CD4-positive, CD25-positive, alpha-beta regulatory T cell (primary cell): ENCODE measurements around the gene HS1BP3. TPM values are rescaled to one million over a fixed set of nuclear protein-coding genes. Genes with fewer than 3 reads are reported as not detected.
A peak's percentile ranks its signal among the peaks of the same experiment; 100 is the strongest.

Source experiments
- ATAC-seq, 2 donors: fragments of 150-1000 bp; cut with Tn5 transposase; one replicate each; pipeline ENCODE4 v1.10.0; 2021; ENCODE audit warnings: low read depth in 2 of 2, moderate number of reproducible peaks in 2 of 2, moderate library complexity in 1 of 2
- DNase-seq, 3 donors: peaks; one replicate each; pipeline versions ENCODE4 v3.0.0 to v3.0.0-alpha.2; 2012 to 2022; ENCODE audit warnings: mixed read lengths in 1 of 3
- H3K27ac ChIP-seq: one replicate; pipeline ENCODE4 v1.7.0; 2013; ENCODE audit warnings: mild to moderate bottlenecking, low read length; ENCODE audit not compliant: insufficient read depth, poor library complexity, severe bottlenecking
- H3K27me3 ChIP-seq: one replicate; pipeline ENCODE4 v1.7.0; 2013; ENCODE audit warnings: low read length; ENCODE audit not compliant: control insufficient read depth, insufficient read depth
- H3K36me3 ChIP-seq: one replicate; pipeline ENCODE4 v1.7.0; 2013; ENCODE audit warnings: mild to moderate bottlenecking, low read length, moderate library complexity; ENCODE audit not compliant: control insufficient read depth, insufficient read depth
- H3K4me1 ChIP-seq: 2 replicates; pipeline ENCODE4 v1.7.0; 2013; ENCODE audit warnings: mild to moderate bottlenecking, low read length; ENCODE audit not compliant: insufficient read depth, control insufficient read depth, poor library complexity, severe bottlenecking
- H3K4me3 ChIP-seq: one replicate; pipeline ENCODE4 v1.7.0; 2013; ENCODE audit warnings: low read depth, mild to moderate bottlenecking, low read length, moderate library complexity
- H3K9me3 ChIP-seq, 2 experiments: 1 replicate in 1 of 2; 2 replicates in 1 of 2; pipeline ENCODE4 v1.7.0; 2013; ENCODE audit warnings: low read length in 2 of 2, mild to moderate bottlenecking in 1 of 2, moderate library complexity in 1 of 2; ENCODE audit not compliant: control insufficient read depth in 2 of 2
- H3K27ac Mint-ChIP-seq, 3 donors: one replicate each; pipeline ENCODE4 v1.8.0; 2020 to 2022; ENCODE audit warnings: mild to moderate bottlenecking in 3 of 3, mixed read lengths in 3 of 3, moderate library complexity in 2 of 3
- H3K27me3 Mint-ChIP-seq: one replicate; pipeline ENCODE4 v1.8.0; 2022; ENCODE audit warnings: mild to moderate bottlenecking, mixed read lengths
- H3K36me3 Mint-ChIP-seq: one replicate; pipeline ENCODE4 v1.8.0; 2020; ENCODE audit warnings: mixed read lengths
- H3K4me1 Mint-ChIP-seq, 4 donors: one replicate each; pipeline ENCODE4 v1.8.0; 2020 to 2022; ENCODE audit warnings: mixed read lengths in 4 of 4, mild to moderate bottlenecking in 1 of 4
- H3K4me3 Mint-ChIP-seq, 4 donors: one replicate each; pipeline ENCODE4 v1.8.0; 2020 to 2022; ENCODE audit warnings: mild to moderate bottlenecking in 4 of 4, mixed read lengths in 4 of 4, moderate library complexity in 3 of 4
- H3K9me3 Mint-ChIP-seq, 7 donors: one replicate each; pipeline ENCODE4 v1.8.0; 2020 to 2022; ENCODE audit warnings: mixed read lengths in 7 of 7, mild to moderate bottlenecking in 3 of 7, moderate library complexity in 2 of 7
- polyA plus RNA-seq, 4 donors: library from polyadenylated mRNA; unstranded; fragments of 300-500 nt; fragmentation: Illumina TruSeq; gene quantifications; one replicate each; pipeline ENCODE4 v1.2.3, GENCODE V29; 2021
- total RNA-seq: library from RNA; stranded (reverse); gene quantifications from one replicate; pipeline ENCODE4 v1.2.3, GENCODE V29; 2022

Gene HS1BP3
- total and polyA plus RNA-seq, 5 donors from 2014 or later, result 13.6 to 22.5 (median 20.5) TPM

DNA sequence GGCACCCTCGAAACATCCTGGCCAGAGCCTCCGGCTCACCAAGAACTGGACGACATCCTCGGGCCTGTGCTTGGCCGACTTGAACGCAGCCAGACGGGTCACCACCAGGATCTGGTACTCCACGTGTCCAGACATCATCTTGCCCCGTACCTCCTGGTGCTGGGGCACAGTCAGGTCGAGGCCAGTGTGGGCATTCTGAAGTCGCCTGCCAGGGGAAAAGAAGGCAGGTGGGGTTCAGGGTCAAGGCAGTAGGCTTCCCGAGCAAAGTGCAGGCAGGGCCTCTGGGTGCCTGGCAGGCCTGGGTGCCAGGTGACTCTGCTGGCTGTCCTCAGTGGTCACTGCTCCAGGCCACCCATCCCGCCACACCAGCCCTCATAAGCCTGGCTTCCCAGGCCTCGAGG is 5.6 kb downstream of the HS1BP3 start:
- Mint-ChIP-seq H3K27me3 (no peaks in the 10 kb centered on the region), H3K9me3 (no peaks in the 10 kb centered on the region), H3K4me3 (no peak overlapping the region), H3K27ac (no peak overlapping the region), H3K36me3 (peaks cover 29% of the 10 kb centered on the region), H3K4me1 (peaks cover 15 to 46% (median 25%) of the 10 kb centered on the region in 4 donors)
- no peak for ATAC-seq
- no peak for DNase-seq
- Histone ChIP-seq H3K27ac (no peak overlapping the region), H3K4me3 (no peak overlapping the region), H3K9me3 (no peaks in the 10 kb centered on the region), H3K36me3 (peaks cover 27% of the 10 kb centered on the region), H3K27me3 (no peaks in the 10 kb centered on the region), H3K4me1 (peaks cover 13% of the 10 kb centered on the region)

DNA sequence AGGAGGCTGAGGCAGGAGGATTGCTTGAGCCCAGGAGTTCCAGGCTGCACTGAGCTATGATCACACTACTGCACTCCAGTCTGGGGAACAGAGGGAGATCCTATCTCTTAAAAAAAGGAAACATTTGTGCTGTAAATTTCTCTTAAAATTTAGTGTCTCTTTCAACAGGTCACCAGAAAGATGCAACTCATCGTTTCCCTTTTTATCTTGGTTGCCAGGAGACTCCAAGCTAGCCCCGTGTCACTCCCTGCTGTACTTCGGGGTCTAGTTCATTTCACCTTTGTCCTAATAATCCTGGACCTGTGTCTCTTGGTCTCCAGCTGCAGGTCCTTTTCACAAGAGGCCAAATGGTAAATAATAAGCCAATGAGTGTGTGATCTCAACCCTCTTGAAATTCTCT is 7.1 kb downstream of the HS1BP3 start:
- Histone ChIP-seq H3K9me3 (no peaks in the 10 kb centered on the region), H3K4me1 (peaks cover 6% of the 10 kb centered on the region), H3K27ac (no peak overlapping the region), H3K4me3 (no peak overlapping the region), H3K36me3 (peaks cover 32% of the 10 kb centered on the region), H3K27me3 (no peaks in the 10 kb centered on the region)
- DNase-seq, result no peak
- Mint-ChIP-seq H3K4me1 (peaks cover 3 to 31% (median 18%) of the 10 kb centered on the region in 4 donors), H3K27me3 (no peaks in the 10 kb centered on the region), H3K36me3 (peaks cover 37% of the 10 kb centered on the region), H3K27ac (peak overlapping the region in 2 of 3 donors; percentile 21 to 85), H3K4me3 (no peak overlapping the region), H3K9me3 (no peaks in the 10 kb centered on the region)
- no peak for ATAC-seq

DNA sequence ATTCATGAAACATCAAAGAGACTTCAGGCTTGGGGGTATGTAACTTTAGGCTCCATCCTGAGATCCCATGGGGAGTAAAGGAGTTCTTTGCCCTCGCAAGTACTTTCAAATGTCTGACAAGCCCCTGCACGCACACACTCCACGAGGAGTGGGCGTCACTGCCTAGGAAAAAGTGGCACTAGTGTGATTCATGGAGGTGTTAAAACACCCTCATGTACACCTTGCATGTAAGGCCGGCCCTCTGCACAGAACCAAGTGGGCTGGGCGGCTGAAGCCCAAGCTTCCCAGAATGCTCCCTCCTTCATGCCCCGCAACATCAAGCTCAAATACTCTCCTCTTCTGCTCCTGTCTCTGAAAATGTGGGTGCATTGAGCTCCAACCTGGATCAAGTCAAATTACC is 7.8 kb downstream of the HS1BP3 start:
- H3K9me3 ChIP-seq, result no peaks in the 10 kb centered on the region
- peaks cover 6% of the 10 kb centered on the region for H3K4me1 ChIP-seq
- DNase-seq (no peak), ATAC-seq (no peak)
- H3K9me3 Mint-ChIP-seq, result no peaks in the 10 kb centered on the region
- H3K4me3 ChIP-seq, result no peak overlapping the region
- peak overlapping the region in 1 of 3 donors; percentile 31 for H3K27ac Mint-ChIP-seq
- H3K27me3 Mint-ChIP-seq, result no peaks in the 10 kb centered on the region
- peak overlapping the region in 1 of 4 donors; percentile 89 for H3K4me3 Mint-ChIP-seq
- no peaks in the 10 kb centered on the region for H3K27me3 ChIP-seq
- H3K4me1 Mint-ChIP-seq, result peaks cover 0 to 23% (median 12%) of the 10 kb centered on the region in 4 donors
- peaks cover 38% of the 10 kb centered on the region for H3K36me3 ChIP-seq
- H3K27ac ChIP-seq, result no peak overlapping the region
- H3K36me3 Mint-ChIP-seq, result peaks cover 37% of the 10 kb centered on the region

DNA sequence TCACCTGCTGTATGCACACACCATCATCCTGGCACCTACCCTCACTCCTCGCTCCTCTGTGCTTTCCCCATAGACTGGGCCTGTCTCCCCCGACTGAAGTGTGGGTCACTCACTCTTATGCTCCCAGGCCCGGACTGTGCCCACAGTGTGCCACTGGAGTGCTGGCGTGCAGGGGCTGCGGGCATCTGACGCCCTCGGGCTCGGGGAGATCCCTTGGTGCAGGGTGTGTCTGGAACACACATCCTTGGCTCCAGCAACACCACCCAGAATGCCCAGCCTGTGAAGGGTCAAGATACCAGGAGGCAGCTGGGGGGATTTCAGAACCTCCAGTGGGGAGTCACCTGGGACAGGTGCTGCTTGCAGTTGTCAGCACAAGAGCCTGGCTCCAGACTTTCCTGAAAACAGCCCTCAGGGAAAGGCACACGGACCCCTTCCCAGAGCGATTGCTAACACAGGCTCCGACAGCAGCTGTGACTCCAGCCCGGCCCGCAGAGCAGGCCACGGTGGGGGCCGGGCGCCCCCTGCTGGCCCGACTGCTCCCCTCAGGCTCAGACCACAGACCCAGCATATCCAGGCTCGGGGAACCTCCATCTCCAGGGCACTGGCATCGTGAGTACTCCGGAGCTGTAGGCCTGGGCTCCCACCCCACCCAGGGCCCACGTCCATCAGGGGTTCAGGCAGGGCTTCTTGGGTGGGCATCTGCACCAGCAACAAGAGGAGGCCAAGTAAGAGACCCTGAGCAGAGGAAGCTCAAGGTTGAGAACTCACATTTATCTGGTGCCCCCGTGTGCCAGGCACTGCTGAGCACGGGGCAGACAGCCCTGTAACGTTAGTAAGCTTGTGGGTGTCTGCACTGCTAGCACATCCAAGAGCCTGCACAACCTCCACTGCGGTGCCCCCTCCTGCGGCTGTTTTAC is 8.6 kb downstream of the HS1BP3 start:
- peaks cover 45% of the 10 kb centered on the region for H3K36me3 ChIP-seq
- peaks cover 42% of the 10 kb centered on the region for H3K36me3 Mint-ChIP-seq
- no peaks in the 10 kb centered on the region for H3K27me3 Mint-ChIP-seq

DNA sequence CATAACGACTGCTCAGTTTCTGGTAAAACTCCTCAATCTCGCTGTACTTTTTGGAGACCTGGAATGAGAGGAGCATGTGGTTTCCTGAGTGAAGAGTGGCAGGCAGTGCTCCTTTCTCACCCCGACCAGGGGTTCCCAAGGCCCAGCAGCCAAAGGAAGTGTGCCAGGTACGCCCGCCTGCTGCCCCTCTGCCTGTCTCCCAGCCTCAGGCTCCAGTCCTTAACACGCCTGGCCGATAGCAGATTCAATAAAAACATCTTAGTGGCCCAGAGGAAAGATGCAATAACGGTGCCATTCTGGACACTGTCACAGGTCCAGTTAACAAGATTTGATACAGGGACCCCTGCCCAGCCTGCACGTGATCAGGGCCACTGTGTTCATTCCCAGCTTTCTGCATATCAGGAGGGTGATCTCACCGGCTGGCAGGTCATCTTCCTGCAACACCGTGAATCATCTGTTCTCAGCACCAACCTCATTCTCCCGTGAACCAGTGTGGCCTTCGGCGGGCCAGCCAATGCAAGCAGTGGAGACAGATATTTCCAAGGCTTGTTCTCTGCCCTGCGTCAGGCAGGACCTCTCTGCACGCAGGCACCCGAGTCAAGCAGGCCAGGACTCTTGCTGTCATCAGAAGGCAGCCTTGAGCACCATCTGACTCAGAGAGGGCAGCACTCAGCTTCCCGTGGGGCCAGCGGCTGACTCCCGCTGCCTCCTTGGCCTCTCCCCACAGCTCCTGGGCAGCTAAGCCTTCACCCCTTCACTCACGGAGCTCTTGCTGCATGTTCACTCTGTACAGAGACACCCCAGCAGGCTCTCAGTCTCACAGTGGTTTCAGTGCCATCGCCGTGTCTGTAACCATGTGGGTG is 9.5 kb downstream of the HS1BP3 start:
- Mint-ChIP-seq H3K27ac (no peak overlapping the region), H3K27me3 (no peaks in the 10 kb centered on the region), H3K4me3 (no peak overlapping the region), H3K4me1 (peaks cover 0 to 23% (median 11%) of the 10 kb centered on the region in 4 donors), H3K36me3 (peaks cover 42% of the 10 kb centered on the region), H3K9me3 (no peaks in the 10 kb centered on the region)
- Histone ChIP-seq H3K27ac (no peak overlapping the region), H3K4me1 (peaks cover 6% of the 10 kb centered on the region), H3K4me3 (no peak overlapping the region), H3K27me3 (no peaks in the 10 kb centered on the region), H3K9me3 (no peaks in the 10 kb centered on the region), H3K36me3 (peaks cover 48% of the 10 kb centered on the region)
- ATAC-seq (no peak), DNase-seq (no peak)

More for the DNA sequence above, 8.6 kb downstream of the HS1BP3 start:
- Mint-ChIP-seq H3K27ac (peak overlapping the region in 1 of 3 donors; percentile 31), H3K4me1 (peaks cover 0 to 23% (median 11%) of the 10 kb centered on the region in 4 donors), H3K9me3 (no peaks in the 10 kb centered on the region), H3K4me3 (peak overlapping the region in 1 of 4 donors; percentile 89)
- no peak overlapping the region for H3K27ac ChIP-seq
- no peaks in the 10 kb centered on the region for H3K9me3 ChIP-seq
- DNase-seq (peak; percentile 46 to 71 (median 66)), ATAC-seq (peak; percentile 88)
- H3K27me3 ChIP-seq, result no peaks in the 10 kb centered on the region
- H3K4me3 ChIP-seq, result no peak overlapping the region
- peaks cover 6% of the 10 kb centered on the region for H3K4me1 ChIP-seq

DNA sequence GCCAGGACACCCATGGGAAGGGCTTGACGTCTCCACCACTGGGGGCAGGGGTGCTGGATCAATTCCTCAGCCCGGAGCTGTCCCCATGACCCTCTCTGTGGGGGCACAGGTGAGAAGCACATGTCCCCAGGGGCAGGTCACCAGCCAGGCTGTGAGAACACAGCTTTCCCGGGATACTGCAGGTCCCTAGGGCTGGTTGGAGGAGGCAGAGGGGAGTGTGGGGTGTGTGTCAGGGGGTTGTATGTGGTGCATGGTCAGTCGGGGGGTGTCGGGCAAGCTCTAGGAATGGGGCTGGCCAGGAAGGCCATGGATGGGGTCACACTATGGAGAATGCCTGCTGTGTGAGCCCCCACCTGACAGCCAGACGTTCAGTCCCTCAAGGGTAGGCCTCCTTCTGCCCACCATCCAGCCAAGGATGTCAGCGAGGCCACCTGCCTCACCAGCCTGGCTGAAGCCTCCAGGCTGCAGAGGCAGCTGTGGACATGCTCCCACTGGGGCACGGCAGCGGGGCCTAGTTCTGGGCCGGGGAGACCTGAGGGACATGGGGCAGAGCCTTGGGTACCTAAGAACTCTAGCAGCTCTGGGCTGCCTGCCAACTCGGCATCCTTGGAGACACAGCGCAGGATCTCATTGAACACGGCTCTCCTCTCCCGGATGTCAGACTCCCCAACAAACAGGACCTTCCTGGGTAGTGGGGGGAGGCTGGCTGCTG is 10.3 kb downstream of the HS1BP3 start:
- peaks cover 48% of the 10 kb centered on the region for H3K36me3 ChIP-seq
- no peaks in the 10 kb centered on the region for H3K27me3 ChIP-seq
- H3K9me3 ChIP-seq, result no peaks in the 10 kb centered on the region
- no peak overlapping the region for H3K27ac ChIP-seq
- peaks cover 0 to 23% (median 11%) of the 10 kb centered on the region in 4 donors for H3K4me1 Mint-ChIP-seq
- H3K4me1 ChIP-seq, result peaks cover 6% of the 10 kb centered on the region
- no peaks in the 10 kb centered on the region for H3K9me3 Mint-ChIP-seq
- no peak overlapping the region for H3K4me3 ChIP-seq
- H3K4me3 Mint-ChIP-seq, result no peak overlapping the region
- H3K27me3 Mint-ChIP-seq, result no peaks in the 10 kb centered on the region
- no peak for ATAC-seq
- peaks cover 43% of the 10 kb centered on the region for H3K36me3 Mint-ChIP-seq
- no peak for DNase-seq
- H3K27ac Mint-ChIP-seq, result no peak overlapping the region
